Lower leg skin (tissue), 4 donors: ENCODE data around the gene SECTM1. TPM values are rescaled to one million over a fixed set of nuclear protein-coding genes. Genes with fewer than 3 reads are reported as not detected.
A peak's percentile ranks its signal among the peaks of the same experiment; 100 is the strongest.

Experiments used
- DNase-seq, 2 donors: peaks; one replicate each; pipeline ENCODE4 v3.0.0-alpha.2; 2019; ENCODE audit warnings: low spot score in 2 of 2
- H3K4me3 ChIP-seq: fragments of 200-600 bp; sonication (generic); 2 replicates; pipeline ENCODE4 v1.5.1; 2017; ENCODE audit warnings: mild to moderate bottlenecking, low read depth; ENCODE audit not compliant: poor library complexity, severe bottlenecking
- CTCF ChIP-seq, 3 donors: fragments of 450-650 bp; IDR thresholded peaks; one replicate each; pipeline ENCODE4 v1.5.1; 2016; ENCODE audit warnings: antibody characterized with exemption in 3 of 3, mild to moderate bottlenecking in 3 of 3, moderate library complexity in 2 of 3
- POLR2A ChIP-seq, 2 donors: fragments of 450-650 bp; IDR thresholded peaks; one replicate each; pipeline ENCODE4 v1.6.1; 2016 to 2017; ENCODE audit warnings: antibody characterized with exemption in 2 of 2, mild to moderate bottlenecking in 1 of 2, moderate library complexity in 1 of 2
- WGBS, 2 donors: methylation state at CpG; one replicate each; pipeline ENCODE4 v1.1.5; 2018; 5-methylcytosine and 5-hydroxymethylcytosine counted together
- intact Hi-C: fragments of 100-400 bp; cut with DNase I; formaldehyde crosslinking; loops from one replicate; pipeline ENCODE4 v1.15.0; 2023; ENCODE audit warnings: low total_unique reads
- total RNA-seq, 4 donors: library from RNA; depleted of rRNA; stranded (reverse); fragments of >200 nt; gene quantifications; one replicate each; pipeline ENCODE4 v1.1.0, GENCODE V29; 2016

The SECTM1 gene
- total RNA-seq, 4 donors from 2014 or later = 12.4 to 16.3 (median 14.5) TPM

DNA sequence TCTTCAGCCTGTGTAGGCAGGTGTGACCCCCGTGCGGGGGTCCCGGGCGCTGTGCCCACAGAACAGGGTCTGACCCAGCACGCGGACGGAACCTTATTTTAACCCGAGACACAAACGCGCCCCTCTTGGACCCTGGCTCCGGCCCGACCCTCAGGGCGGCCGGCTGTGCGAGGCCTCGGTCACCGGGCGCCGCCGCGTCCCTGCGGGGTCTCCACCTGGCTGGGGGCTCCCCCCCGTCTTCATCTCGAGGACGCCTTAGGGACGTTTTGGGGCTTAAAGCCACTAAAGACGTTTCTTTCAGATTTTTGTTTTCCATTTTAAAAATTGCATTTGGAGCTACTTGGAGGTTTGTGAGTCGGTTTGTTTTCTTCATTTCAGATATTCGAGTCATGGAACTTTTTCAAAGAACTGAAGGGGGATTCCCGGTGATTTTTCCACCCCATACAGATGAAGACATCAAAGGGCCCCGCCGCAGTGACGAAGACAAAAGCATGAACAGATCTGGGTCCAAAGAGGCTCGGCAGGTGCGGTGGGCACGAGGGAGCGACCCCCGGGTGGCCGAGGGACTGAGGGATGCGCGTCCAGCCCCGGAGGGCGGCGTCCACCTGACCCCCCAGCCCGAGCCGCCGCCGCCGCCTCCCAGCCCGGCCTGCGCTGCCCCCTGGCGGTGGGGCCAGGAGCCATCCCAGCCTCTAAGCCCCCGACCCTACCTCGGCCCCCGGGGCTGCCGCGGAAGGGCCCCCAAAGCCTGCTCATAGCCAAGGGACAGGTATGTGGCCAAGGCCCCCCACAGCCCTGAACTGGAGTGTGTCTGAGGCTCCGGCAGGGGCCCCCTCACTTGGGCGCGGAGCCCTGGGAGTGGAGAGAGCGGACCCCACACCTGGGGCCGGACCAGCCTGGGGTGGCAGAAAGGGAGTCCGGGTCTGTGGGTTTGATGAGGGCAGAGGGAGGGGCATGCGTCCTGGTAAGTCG, 12.3 kb downstream of the SECTM1 start:
- DNase-seq = no peak
- H3K4me3 ChIP-seq = no peak overlapping the region
- WGBS, 2 donors = 51 to 57% methylated on average over 45 to 52 of the region's 65 CpGs

GRCh38 chr17:82320140-82320840, 13.3 kb downstream of the SECTM1 start:
- intact Hi-C loops = no loop called here
- TF ChIP-seq POLR2A (IDR thresholded peaks at IDR 0.05) = no peak
- TF ChIP-seq CTCF (IDR thresholded peaks at IDR 0.05) = no peak
- H3K4me3 ChIP-seq = no peak overlapping the region
- no peak for DNase-seq
- WGBS, 2 donors = 59 to 63% methylated on average over 26 of the region's 26 CpGs

More for the DNA sequence above, 12.3 kb downstream of the SECTM1 start:
- intact Hi-C loops = no loop called here
- TF ChIP-seq CTCF (IDR thresholded peaks at IDR 0.05) = peak in 1 of 3 donors; percentile 77
- no peak for TF ChIP-seq POLR2A (IDR thresholded peaks at IDR 0.05)

GRCh38 chr17:82319619-82320062, 13.9 kb downstream of the SECTM1 start:
- WGBS, 2 donors = 84 to 88% methylated on average over 33 to 35 of the region's 35 CpGs
- no peak for TF ChIP-seq CTCF (IDR thresholded peaks at IDR 0.05)
- no peak for TF ChIP-seq POLR2A (IDR thresholded peaks at IDR 0.05)

GRCh38 chr17:82318772-82319606, 14.6 kb downstream of the SECTM1 start:
- 90 to 93% methylated on average over 76 of the region's 76 CpGs for WGBS, 2 donors
- no peak for DNase-seq
- H3K4me3 ChIP-seq = no peak overlapping the region
- TF ChIP-seq CTCF (IDR thresholded peaks at IDR 0.05) = no peak
- no peak for TF ChIP-seq POLR2A (IDR thresholded peaks at IDR 0.05)
- intact Hi-C loops = loop anchor here (10.0 kb wide), 1 partner anchor 84 kb away; no protein-coding TSS in a partner anchor

More at GRCh38 chr17:82319619-82320062, 13.9 kb downstream of the SECTM1 start:
- no peak for DNase-seq
- no peak overlapping the region for H3K4me3 ChIP-seq
- intact Hi-C loops = loop anchor here (10.0 kb wide), 1 partner anchor 85 kb away; no protein-coding TSS in a partner anchor

DNA sequence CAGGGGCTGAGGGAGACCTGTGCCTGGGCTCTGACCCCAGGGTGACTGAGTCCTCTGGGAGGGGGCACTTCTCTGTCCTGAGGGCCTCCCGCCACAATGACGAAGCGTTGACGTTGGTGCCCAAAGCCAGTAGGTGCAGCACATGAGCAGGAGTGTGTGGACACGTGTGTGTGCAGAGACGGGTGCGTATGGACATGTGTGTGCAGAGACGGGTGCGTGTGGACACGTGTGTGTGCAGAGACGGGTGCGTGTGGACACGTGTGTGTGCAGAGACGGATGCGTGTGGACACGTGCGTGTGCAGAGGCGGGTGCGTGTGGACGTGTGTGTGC, 15.4 kb downstream of the SECTM1 start:
- intact Hi-C loops = loop anchor here (10.0 kb wide), 1 partner anchor 83 kb away; no protein-coding TSS in a partner anchor
- H3K4me3 ChIP-seq = no peak overlapping the region
- 92 to 93% methylated on average over 20 of the region's 20 CpGs for WGBS, 2 donors
- DNase-seq = no peak
- TF ChIP-seq CTCF (IDR thresholded peaks at IDR 0.05) = no peak
- TF ChIP-seq POLR2A (IDR thresholded peaks at IDR 0.05) = no peak
